K562 (cell line): ENCODE data around the gene CEMIP. TPM values are rescaled to one million over a fixed set of nuclear protein-coding genes. Genes with fewer than 3 reads are reported as not detected.

Source experiments
- ATAC-seq: fragments of 200-7000 bp; cut with Tn5 transposase; 3 replicates; pipeline ENCODE4 v1.9.1; 2020; ENCODE audit warnings: moderate library complexity
- BruUV-seq: library from RNA; stranded (reverse); fragments of 400-500 nt; replicated peaks from 2 replicates; lab custom pipeline; 2021; lab: Mats Ljungman, UMichigan
- CTCF ChIA-PET: fragments of 300-600 bp; formaldehyde crosslinking; extraction: SDS; loops from one replicate; lab custom pipeline; 2021; ENCODE audit warnings: low intra/inter-chr PET ratio; lab: Yijun Ruan, JAX
- POLR2A ChIA-PET: fragments of 300-600, 350-650 bp; sonication (Branson Sonifier 250); formaldehyde crosslinking; extraction: SDS; loops from one replicate; lab custom pipeline; 2021; ENCODE audit warnings: antibody characterized with exemption, inconsistent platforms; lab: Yijun Ruan, JAX
- DNase-seq, 4 experiments: peaks; one replicate each; pipeline versions ENCODE4 v3.0.0 to v3.0.0-alpha.2; 2011 to 2018; ENCODE audit warnings: low spot score in 3 of 4, mixed read lengths in 3 of 4; ENCODE audit errors: extremely low read depth in 1 of 4
- FAIRE-seq: peaks from 2 replicates; lab custom pipeline; 2011; peaks lifted over from hg19 to GRCh38; lab: Jason Lieb, UNC
- H2AFZ ChIP-seq: 2 replicates; pipeline ENCODE4 v1.6.0; 2011; ENCODE audit warnings: low read depth, low read length, control low read depth, inconsistent platforms
- H3K27ac ChIP-seq: fragments of 200-600 bp; 3 replicates; pipeline ENCODE4 v1.8.0; 2011; ENCODE audit warnings: low read depth, mild to moderate bottlenecking, control low read depth, inconsistent platforms, low read length, moderate library complexity, mixed read lengths; ENCODE audit errors: extremely low read depth
- H3K27me3 ChIP-seq, 2 experiments: fragments of 300-600 bp in 1 of 2; 2 replicates in 1 of 2; 3 replicates in 1 of 2; pipeline versions ENCODE4 v1.6.0 to v1.8.0; 2011; ENCODE audit warnings: inconsistent platforms in 2 of 2, low read length in 2 of 2, mild to moderate bottlenecking in 1 of 2, mixed read lengths in 1 of 2, moderate library complexity in 1 of 2; ENCODE audit not compliant: control insufficient read depth in 2 of 2, insufficient read depth in 2 of 2
- H3K36me3 ChIP-seq: fragments of 300-600 bp; 3 replicates; pipeline ENCODE4 v1.8.0; 2011; ENCODE audit warnings: mild to moderate bottlenecking, low read length, inconsistent platforms; ENCODE audit not compliant: control insufficient read depth, insufficient read depth
- H3K4me1 ChIP-seq, 2 experiments: fragments of 200-600 bp in 1 of 2; replicated peaks in 1 of 2; 2 replicates in 1 of 2; 3 replicates in 1 of 2; pipeline versions ENCODE4 v1.5.1 to v1.8.0; 2011; ENCODE audit warnings: inconsistent platforms in 2 of 2, low read length in 2 of 2, mild to moderate bottlenecking in 1 of 2, mixed read lengths in 1 of 2, moderate library complexity in 1 of 2; ENCODE audit not compliant: control insufficient read depth in 2 of 2, insufficient read depth in 2 of 2
- H3K4me2 ChIP-seq: 2 replicates; pipeline ENCODE4 v1.6.1; 2011; ENCODE audit warnings: low read length, control low read depth, inconsistent platforms, mixed read lengths; ENCODE audit not compliant: insufficient read depth
- H3K4me3 ChIP-seq: fragments of 200-600 bp; sonication (generic), shearing (Covaris generic); 2 replicates; pipeline ENCODE4 v1.5.1; 2016; ENCODE audit warnings: control low read depth, inconsistent platforms
- H3K79me2 ChIP-seq: fragments of 200-600 bp; 3 replicates; pipeline ENCODE4 v1.8.0; 2011; ENCODE audit warnings: low read length, inconsistent platforms; ENCODE audit not compliant: control insufficient read depth, insufficient read depth
- H3K9ac ChIP-seq, 2 experiments: 2 replicates each; pipeline versions ENCODE4 v1.6.0 to v1.6.1; 2011; ENCODE audit warnings: low read depth in 2 of 2, low read length in 2 of 2, control low read depth in 1 of 2, inconsistent platforms in 1 of 2, mild to moderate bottlenecking in 1 of 2, mixed read lengths in 1 of 2; ENCODE audit not compliant: insufficient read depth in 1 of 2
- H3K9me1 ChIP-seq: one replicate; pipeline ENCODE4 v1.6.0; 2011; ENCODE audit warnings: inconsistent platforms, mild to moderate bottlenecking, low read length, moderate library complexity; ENCODE audit not compliant: control insufficient read depth, insufficient read depth
- H3K9me3 ChIP-seq: replicated peaks from 2 replicates; pipeline ENCODE4 v1.5.1; 2011; ENCODE audit warnings: low read depth, low read length, inconsistent platforms; ENCODE audit not compliant: control insufficient read depth, insufficient read depth
- H4K20me1 ChIP-seq: replicated peaks from 2 replicates; pipeline ENCODE4 v1.6.1; 2011; ENCODE audit warnings: low read length, inconsistent platforms, mixed read lengths; ENCODE audit not compliant: control insufficient read depth, insufficient read depth
- CBX8 ChIP-seq: fragments of 200-600 bp; sonication (generic); IDR thresholded peaks from 2 replicates; pipeline ENCODE4 v1.6.1; 2012; ENCODE audit warnings: borderline replicate concordance, mixed run types, low read depth, mild to moderate bottlenecking, moderate library complexity, mixed read lengths, low read length, control low read depth, inconsistent platforms; ENCODE audit not compliant: poor library complexity, severe bottlenecking; ENCODE audit errors: extremely low read depth
- HNRNPH1 ChIP-seq: fragments of 200-400 bp; formaldehyde crosslinking; optimal IDR thresholded peaks from 2 replicates; pipeline ENCODE3; 2017; ENCODE audit warnings: low read depth, mild to moderate bottlenecking, low read length, moderate library complexity
- SAFB ChIP-seq: fragments of 200-400 bp; formaldehyde crosslinking; IDR thresholded peaks from 2 replicates; pipeline ENCODE4 v1.6.1; 2017; ENCODE audit warnings: low read depth, low read length, borderline replicate concordance
- ZNF507 ChIP-seq: conservative IDR thresholded peaks from 2 replicates; pipeline ENCODE4 v1.6.1; 2017; ENCODE audit warnings: missing genetic modification characterization, missing compliant biosample characterization
- WGBS: fragments of 100-300 bp; shearing (Covaris generic); methylation state at CpG from one replicate; pipeline ENCODE4 v1.1.6; 2016; ENCODE audit warnings: low coverage, mixed read lengths; ENCODE audit not compliant: insufficient coverage; ENCODE audit errors: missing lambda C conversion rate; 5-methylcytosine and 5-hydroxymethylcytosine counted together
- in situ Hi-C: fragments of 300-500 bp; cut with MboI; formaldehyde crosslinking; loops from 4 replicates; pipeline ENCODE4 v1.15.0; 2018; ENCODE audit warnings: inconsistent platforms, mixed read lengths
- intact Hi-C: fragments of 100-400 bp; cut with micrococcal nuclease; formaldehyde crosslinking; loops from 2 replicates; pipeline ENCODE4 v1.14.2; 2022
- polyA plus RNA-seq, 8 experiments: library from polyadenylated mRNA; depleted of rRNA in 4 of 8; stranded (reverse) in 5 of 8; unstranded in 3 of 8; fragments of >200 nt; fragmentation: Nextera tagmentation in 2 of 8; fragmentation: Illumina TruSeq in 1 of 8; extraction: Ambion mirVana in 2 of 8; extraction: Trizol in 1 of 8; gene quantifications; 2 replicates each; pipeline versions ENCODE4 v1.2.1 to v1.2.3, GENCODE V29; 2011 to 2014; ENCODE audit warnings: inconsistent platforms in 1 of 8, missing spikeins in 1 of 8
- total RNA-seq, 7 experiments: library from RNA; depleted of rRNA in 6 of 7; stranded (reverse); fragments of >200 nt in 6 of 7; fragmentation: Illumina TruSeq in 2 of 7; extraction: Trizol in 2 of 7; gene quantifications; 2 replicates each; pipeline versions ENCODE4 v1.2.1 to v1.2.3, GENCODE V29; 2011 to 2021; ENCODE audit warnings: low replicate concordance in 1 of 7
- TF ChIP-seq, protein P1 (sequence below): IDR thresholded peaks from 2 replicates; pipeline ENCODE4 v1.6.1; 2011; ENCODE audit not compliant: insufficient read length; ENCODE audit errors: extremely low read depth
- TF ChIP-seq, protein P2 (sequence below): sonication (generic); formaldehyde crosslinking; IDR thresholded peaks from 2 replicates; pipeline ENCODE4 v1.5.0; 2020; ENCODE audit warnings: missing genetic modification reagents
- TF ChIP-seq, protein P3 (sequence below): fragments of 200-400 bp; formaldehyde crosslinking; IDR thresholded peaks from 2 replicates; pipeline ENCODE4 v1.6.1; 2017; ENCODE audit warnings: mild to moderate bottlenecking, low read depth, low read length, moderate library complexity
- TF ChIP-seq, protein P4 (sequence below): fragments of 250-450 bp; sonication (Bioruptor Pico); IDR thresholded peaks from 2 replicates; pipeline ENCODE4 v1.8.0; 2022; ENCODE audit warnings: moderate library complexity, mild to moderate bottlenecking, inconsistent platforms

Gene CEMIP
- total and polyA plus RNA-seq, 9 of the 15 experiments (the other 6 are each of a cell fraction or from before 2014, with no cell fraction given) = 0.33 TPM; not detected in 8

DNA sequence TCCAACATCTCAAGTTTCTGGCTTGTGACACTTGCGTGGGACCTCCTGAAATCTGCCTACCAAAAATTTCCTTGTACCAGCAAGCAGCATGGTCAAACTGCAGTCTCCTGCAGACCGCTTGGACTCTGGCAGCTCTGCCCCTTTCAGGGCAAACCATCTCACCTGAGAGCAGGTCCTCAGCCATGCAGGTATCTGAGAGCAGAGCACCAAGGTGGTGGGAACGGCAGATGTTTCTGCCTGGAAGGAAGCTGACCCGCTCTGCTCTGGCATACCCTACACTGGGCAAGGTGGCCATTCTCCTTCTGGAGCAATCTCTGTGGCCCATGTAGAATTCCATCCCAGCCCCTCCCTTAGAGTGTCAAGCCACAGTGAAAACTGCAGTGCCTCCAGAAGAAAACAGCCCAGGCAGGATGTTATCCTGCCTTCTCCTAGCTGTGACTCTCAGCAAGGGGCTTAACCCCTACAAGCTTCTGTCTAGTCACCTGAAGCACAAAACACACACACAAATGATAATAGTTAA is 188.9 kb downstream of the CEMIP start:
- intact Hi-C loops (no loop called here), in situ Hi-C loops (no loop called here)
- CTCF ChIA-PET = no interaction called here
- Histone ChIP-seq H3K4me3 (no peak overlapping the region), H3K27ac (no peak overlapping the region), H3K27me3 (no peaks in the 10 kb centered on the region), H3K9me1 (no peaks in the 10 kb centered on the region), H2AFZ (no peak overlapping the region), H4K20me1 (peaks cover 10% of the 10 kb centered on the region; the same call in 1 of the 2 replicates), H3K36me3 (peaks cover 16% of the 10 kb centered on the region; the same call in 2 of the 3 replicates), H3K9me3 (no peaks in the 10 kb centered on the region), H3K4me2 (no peak overlapping the region), H3K4me1 (no peaks in the 10 kb centered on the region), H3K79me2 (no peaks in the 10 kb centered on the region), H3K9ac (no peak overlapping the region)
- WGBS = 85% methylated on average over 4 of the region's 4 CpGs
- DNase-seq = no peak
- no TSS peak for BruUV-seq
- TF ChIP-seq, protein P1, sequence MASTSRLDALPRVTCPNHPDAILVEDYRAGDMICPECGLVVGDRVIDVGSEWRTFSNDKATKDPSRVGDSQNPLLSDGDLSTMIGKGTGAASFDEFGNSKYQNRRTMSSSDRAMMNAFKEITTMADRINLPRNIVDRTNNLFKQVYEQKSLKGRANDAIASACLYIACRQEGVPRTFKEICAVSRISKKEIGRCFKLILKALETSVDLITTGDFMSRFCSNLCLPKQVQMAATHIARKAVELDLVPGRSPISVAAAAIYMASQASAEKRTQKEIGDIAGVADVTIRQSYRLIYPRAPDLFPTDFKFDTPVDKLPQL = no peak
- ATAC-seq = no peak
- POLR2A ChIA-PET = interaction anchor here (0.7 kb wide), 2 partner anchors 302 to 533 kb away, joined by 3 to 4 read pairs; no protein-coding TSS in a partner anchor
- no peak for FAIRE-seq

DNA sequence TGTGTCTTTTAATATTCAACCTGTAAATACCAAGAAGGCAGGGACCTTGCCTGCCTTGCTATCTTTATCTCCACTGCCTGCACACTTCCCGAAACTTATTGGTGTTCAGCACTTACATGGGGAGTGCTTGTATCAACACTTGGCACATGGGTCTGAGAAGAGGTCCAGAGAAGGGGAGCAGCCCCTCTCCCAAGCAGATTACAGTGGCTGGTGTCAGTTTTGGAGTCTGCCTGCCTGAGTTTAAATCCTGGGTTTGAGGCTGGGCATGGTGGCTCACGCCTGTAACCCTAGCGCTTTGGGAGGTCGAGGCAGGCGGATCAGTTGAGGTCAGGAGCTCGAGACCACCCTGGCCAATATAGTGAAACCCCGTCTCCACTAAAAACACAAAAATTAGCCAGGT is 190.1 kb downstream of the CEMIP start:
- CTCF ChIA-PET = interaction anchor here (1.3 to 1.7 kb wide), 3 partner anchors 191 to 551 kb away, joined by 4 to 12 read pairs (median 5); no protein-coding TSS in a partner anchor
- H3K27ac ChIP-seq = no peak overlapping the region
- in situ Hi-C loops = no loop called here
- TF ChIP-seq HNRNPH1 (no peak), CBX8 (no peak), ZNF507 (tag) (no peak), SAFB (no peak)
- TF ChIP-seq, protein P2, sequence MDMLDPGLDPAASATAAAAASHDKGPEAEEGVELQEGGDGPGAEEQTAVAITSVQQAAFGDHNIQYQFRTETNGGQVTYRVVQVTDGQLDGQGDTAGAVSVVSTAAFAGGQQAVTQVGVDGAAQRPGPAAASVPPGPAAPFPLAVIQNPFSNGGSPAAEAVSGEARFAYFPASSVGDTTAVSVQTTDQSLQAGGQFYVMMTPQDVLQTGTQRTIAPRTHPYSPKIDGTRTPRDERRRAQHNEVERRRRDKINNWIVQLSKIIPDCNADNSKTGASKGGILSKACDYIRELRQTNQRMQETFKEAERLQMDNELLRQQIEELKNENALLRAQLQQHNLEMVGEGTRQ = no peak
- TF ChIP-seq, protein P3, sequence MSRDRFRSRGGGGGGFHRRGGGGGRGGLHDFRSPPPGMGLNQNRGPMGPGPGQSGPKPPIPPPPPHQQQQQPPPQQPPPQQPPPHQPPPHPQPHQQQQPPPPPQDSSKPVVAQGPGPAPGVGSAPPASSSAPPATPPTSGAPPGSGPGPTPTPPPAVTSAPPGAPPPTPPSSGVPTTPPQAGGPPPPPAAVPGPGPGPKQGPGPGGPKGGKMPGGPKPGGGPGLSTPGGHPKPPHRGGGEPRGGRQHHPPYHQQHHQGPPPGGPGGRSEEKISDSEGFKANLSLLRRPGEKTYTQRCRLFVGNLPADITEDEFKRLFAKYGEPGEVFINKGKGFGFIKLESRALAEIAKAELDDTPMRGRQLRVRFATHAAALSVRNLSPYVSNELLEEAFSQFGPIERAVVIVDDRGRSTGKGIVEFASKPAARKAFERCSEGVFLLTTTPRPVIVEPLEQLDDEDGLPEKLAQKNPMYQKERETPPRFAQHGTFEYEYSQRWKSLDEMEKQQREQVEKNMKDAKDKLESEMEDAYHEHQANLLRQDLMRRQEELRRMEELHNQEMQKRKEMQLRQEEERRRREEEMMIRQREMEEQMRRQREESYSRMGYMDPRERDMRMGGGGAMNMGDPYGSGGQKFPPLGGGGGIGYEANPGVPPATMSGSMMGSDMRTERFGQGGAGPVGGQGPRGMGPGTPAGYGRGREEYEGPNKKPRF = no peak
- TF ChIP-seq, protein P4, sequence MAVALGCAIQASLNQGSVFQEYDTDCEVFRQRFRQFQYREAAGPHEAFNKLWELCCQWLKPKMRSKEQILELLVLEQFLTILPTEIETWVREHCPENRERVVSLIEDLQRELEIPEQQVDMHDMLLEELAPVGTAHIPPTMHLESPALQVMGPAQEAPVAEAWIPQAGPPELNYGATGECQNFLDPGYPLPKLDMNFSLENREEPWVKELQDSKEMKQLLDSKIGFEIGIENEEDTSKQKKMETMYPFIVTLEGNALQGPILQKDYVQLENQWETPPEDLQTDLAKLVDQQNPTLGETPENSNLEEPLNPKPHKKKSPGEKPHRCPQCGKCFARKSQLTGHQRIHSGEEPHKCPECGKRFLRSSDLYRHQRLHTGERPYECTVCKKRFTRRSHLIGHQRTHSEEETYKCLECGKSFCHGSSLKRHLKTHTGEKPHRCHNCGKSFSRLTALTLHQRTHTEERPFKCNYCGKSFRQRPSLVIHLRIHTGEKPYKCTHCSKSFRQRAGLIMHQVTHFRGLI (CRISPR knock-in tag) = no peak

More for the DNA sequence above, 190.1 kb downstream of the CEMIP start:
- ATAC-seq = no peak
- no peaks in the 10 kb centered on the region for H3K4me1 ChIP-seq
- H2AFZ ChIP-seq = no peak overlapping the region
- FAIRE-seq = no peak
- DNase-seq = no peak
- no TSS peak for BruUV-seq
- no peak overlapping the region; a peak in 1 of 4 replicates for H3K9ac ChIP-seq
- H3K9me1 ChIP-seq = no peaks in the 10 kb centered on the region
- peaks cover 16% of the 10 kb centered on the region; the same call in 2 of the 3 replicates for H3K36me3 ChIP-seq
- no peak overlapping the region for H3K4me3 ChIP-seq
- intact Hi-C loops = no loop called here
- WGBS = 81% methylated on average over 7 of the region's 7 CpGs
- no peaks in the 10 kb centered on the region for H3K27me3 ChIP-seq
- no peaks in the 10 kb centered on the region for H3K9me3 ChIP-seq
- POLR2A ChIA-PET = no interaction called here
- H3K79me2 ChIP-seq = peaks cover 4% of the 10 kb centered on the region; the same call in 1 of the 3 replicates
- no peak overlapping the region for H3K4me2 ChIP-seq
- H4K20me1 ChIP-seq = peaks cover 10% of the 10 kb centered on the region; the same call in 1 of the 2 replicates
